ENCODE data around the gene VCAN. TPM values are rescaled to one million over a fixed set of nuclear protein-coding genes. Genes with fewer than 3 reads are reported as not detected.
"Not testable (repeated sequence)": the region's sequence is repeated elsewhere in the genome, so short reads cannot be mapped to it uniquely, and the experiment has no call there.

VCAN gene
- total RNA-seq, 4 donors from 2014 or later = 51.6 to 144 (median 91.3) TPM

GRCh38 chr5:83433891-83434290, 37.7 kb upstream of the VCAN start:
- DNase-seq (ENCODE audit: low spot score) (no peak), ATAC-seq (ENCODE audit: low FRiP score) (no peak)
- TF ChIP-seq CTCF (IDR thresholded peaks at IDR 0.05) = no peak

GRCh38 chr5:83434946-83435345, 36.6 kb upstream of the VCAN start:
- ATAC-seq (ENCODE audit: low FRiP score) (no peak), DNase-seq (ENCODE audit: low spot score) (no peak)
- no peak for TF ChIP-seq CTCF (IDR thresholded peaks at IDR 0.05)

GRCh38 chr5:83436276-83436675, 35.3 kb upstream of the VCAN start:
- no peak for ATAC-seq (ENCODE audit: low FRiP score)
- no peak for TF ChIP-seq CTCF (IDR thresholded peaks at IDR 0.05)
- DNase-seq (ENCODE audit: low spot score) = no peak

GRCh38 chr5:83437697-83438096, 33.8 kb upstream of the VCAN start:
- not testable (repeated sequence) for ATAC-seq (ENCODE audit: low FRiP score)

GRCh38 chr5:83440826-83441225, 30.7 kb upstream of the VCAN start:
- no peak for TF ChIP-seq CTCF (IDR thresholded peaks at IDR 0.05)
- DNase-seq (ENCODE audit: low spot score) = no peak

More at GRCh38 chr5:83437697-83438096, 33.8 kb upstream of the VCAN start:
- DNase-seq (ENCODE audit: low spot score) = not testable (repeated sequence)

GRCh38 chr5:83441747-83442146, 29.8 kb upstream of the VCAN start:
- ATAC-seq (ENCODE audit: low FRiP score) (no peak), DNase-seq (ENCODE audit: low spot score) (no peak)
- no peak for TF ChIP-seq CTCF (IDR thresholded peaks at IDR 0.05)

More at GRCh38 chr5:83440826-83441225, 30.7 kb upstream of the VCAN start:
- no peak for ATAC-seq (ENCODE audit: low FRiP score)

- ATAC-seq (ENCODE audit: low FRiP score) (no peak), DNase-seq (ENCODE audit: low spot score) (no peak)
- no peak for TF ChIP-seq CTCF (IDR thresholded peaks at IDR 0.05)
Observed at GRCh38 chr5:83443534-83443933, 28.0 kb upstream of the VCAN start.

DNA sequence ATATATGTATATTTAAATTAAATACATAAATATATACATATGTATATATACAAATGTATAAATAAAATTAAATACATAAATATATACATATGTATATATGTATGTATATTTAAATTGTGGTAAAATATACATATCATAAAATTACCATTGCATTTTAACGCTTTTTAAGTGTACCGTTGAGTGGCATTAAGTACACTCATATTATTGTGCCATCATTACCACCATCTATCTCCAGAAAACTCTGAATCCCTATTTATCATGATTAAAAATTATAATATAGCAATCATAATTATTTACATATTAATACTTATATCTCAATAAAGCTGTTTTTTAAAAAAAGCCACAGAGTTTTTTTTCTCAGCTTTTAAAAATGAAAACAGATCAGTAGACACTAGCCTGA, 27.1 kb upstream of the VCAN start:
- DNase-seq (ENCODE audit: low spot score) (no peak), ATAC-seq (ENCODE audit: low FRiP score) (no peak)

More for the DNA sequence above, 27.1 kb upstream of the VCAN start:
- TF ChIP-seq CTCF (IDR thresholded peaks at IDR 0.05) = no peak
